Dendritic cell treated with granulocyte-macrophage colony-stimulating factor and Interleukin-4, amounts not matched to agents 40 ng/mL and 50 ng/mL, for 4 days (primary cell): ENCODE measurements around the gene OR10H2.
"Not testable (repeated sequence)": the region's sequence is repeated elsewhere in the genome, so short reads cannot be mapped to it uniquely, and the experiment has no call there.

Source experiments
- H3K27ac Mint-ChIP-seq: one replicate; pipeline ENCODE4 v1.8.0; 2022; ENCODE audit warnings: mild to moderate bottlenecking, mixed read lengths
- H3K27me3 Mint-ChIP-seq: one replicate; pipeline ENCODE4 v1.8.0; 2022; ENCODE audit warnings: mild to moderate bottlenecking, mixed read lengths
- H3K36me3 Mint-ChIP-seq: one replicate; pipeline ENCODE4 v1.8.0; 2022; ENCODE audit warnings: low read depth, mixed read lengths
- H3K4me1 Mint-ChIP-seq: one replicate; pipeline ENCODE4 v1.8.0; 2022; ENCODE audit warnings: low read depth, mixed read lengths
- H3K4me3 Mint-ChIP-seq: one replicate; pipeline ENCODE4 v1.8.0; 2022; ENCODE audit warnings: mild to moderate bottlenecking, moderate library complexity, mixed read lengths
- H3K9me3 Mint-ChIP-seq: one replicate; pipeline ENCODE4 v1.8.0; 2022; ENCODE audit warnings: mixed read lengths
- intact Hi-C: fragments of 100-400 bp; cut with micrococcal nuclease; formaldehyde crosslinking; loops from one replicate; pipeline ENCODE4 v1.15.0; 2022

OR10H2 gene

DNA sequence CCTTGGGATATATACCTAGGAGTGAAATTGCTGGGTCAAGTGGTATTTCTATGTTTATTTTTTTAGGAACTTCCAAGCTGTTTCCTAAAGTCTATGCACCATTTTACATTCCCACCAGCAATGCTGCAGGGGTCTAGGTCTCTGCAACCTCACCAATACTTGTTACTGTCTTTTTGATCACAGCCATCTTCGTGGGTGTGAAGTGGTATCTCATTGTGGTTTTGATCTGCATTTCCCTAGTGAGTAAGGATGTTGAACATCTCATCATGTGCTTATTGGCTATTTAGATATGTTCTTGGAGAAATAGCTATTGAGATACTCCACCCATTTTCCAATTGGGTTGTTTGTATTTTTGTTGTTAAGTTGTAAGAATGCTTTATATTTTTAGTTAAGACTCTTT is 2.7 kb downstream of the OR10H2 start:
- Mint-ChIP-seq H3K9me3 (no peaks in the 10 kb centered on the region), H3K27ac (no peak overlapping the region), H3K27me3 (peaks cover 32% of the 10 kb centered on the region), H3K36me3 (no peaks in the 10 kb centered on the region), H3K4me3 (no peak overlapping the region), H3K4me1 (no peaks in the 10 kb centered on the region)
- intact Hi-C loops: no loop called here

GRCh38 chr19:15732388-15732787 is 4.6 kb downstream of the OR10H2 start:
- H3K9me3 Mint-ChIP-seq: no peaks in the 10 kb centered on the region
- no peaks in the 10 kb centered on the region for H3K4me1 Mint-ChIP-seq
- H3K27ac Mint-ChIP-seq: no peak overlapping the region
- intact Hi-C loops: no loop called here
- H3K36me3 Mint-ChIP-seq: no peaks in the 10 kb centered on the region
- no peak overlapping the region for H3K4me3 Mint-ChIP-seq
- H3K27me3 Mint-ChIP-seq: peaks cover 20% of the 10 kb centered on the region

GRCh38 chr19:15733895-15734294 is 6.1 kb downstream of the OR10H2 start:
- no peak overlapping the region for H3K4me3 Mint-ChIP-seq
- H3K27me3 Mint-ChIP-seq: peaks cover 15% of the 10 kb centered on the region
- no peaks in the 10 kb centered on the region for H3K4me1 Mint-ChIP-seq

GRCh38 chr19:15737722-15738121 is 9.9 kb downstream of the OR10H2 start, which contains the start of gene OR10H3:
Gene OR10H3 (plus strand): TSS chr19:15737985. CDS start chr19:15741393, 3,408 bp downstream.
- no peaks in the 10 kb centered on the region for H3K36me3 Mint-ChIP-seq
- H3K27ac Mint-ChIP-seq: no peak within 1 kb of the TSS
- peaks cover 14% of the 10 kb centered on the region for H3K9me3 Mint-ChIP-seq
- H3K27me3 Mint-ChIP-seq: peaks cover 15% of the 10 kb centered on the region
- intact Hi-C loops: no loop called here
- H3K4me3 Mint-ChIP-seq: no peak within 1 kb of the TSS
- H3K4me1 Mint-ChIP-seq: no peaks in the 10 kb centered on the region

More at GRCh38 chr19:15733895-15734294, 6.1 kb downstream of the OR10H2 start:
- Mint-ChIP-seq H3K27ac (no peak overlapping the region), H3K36me3 (no peaks in the 10 kb centered on the region), H3K9me3 (no peaks in the 10 kb centered on the region)
- intact Hi-C loops: no loop called here

GRCh38 chr19:15740785-15741184 is 13.0 kb downstream of the OR10H2 start:
- H3K9me3 Mint-ChIP-seq: peaks cover 14% of the 10 kb centered on the region
- peaks cover 20% of the 10 kb centered on the region for H3K27me3 Mint-ChIP-seq
- intact Hi-C loops: no loop called here
- H3K4me3 Mint-ChIP-seq: no peak overlapping the region
- no peaks in the 10 kb centered on the region for H3K4me1 Mint-ChIP-seq
- H3K36me3 Mint-ChIP-seq: no peaks in the 10 kb centered on the region
- H3K27ac Mint-ChIP-seq: no peak overlapping the region

DNA sequence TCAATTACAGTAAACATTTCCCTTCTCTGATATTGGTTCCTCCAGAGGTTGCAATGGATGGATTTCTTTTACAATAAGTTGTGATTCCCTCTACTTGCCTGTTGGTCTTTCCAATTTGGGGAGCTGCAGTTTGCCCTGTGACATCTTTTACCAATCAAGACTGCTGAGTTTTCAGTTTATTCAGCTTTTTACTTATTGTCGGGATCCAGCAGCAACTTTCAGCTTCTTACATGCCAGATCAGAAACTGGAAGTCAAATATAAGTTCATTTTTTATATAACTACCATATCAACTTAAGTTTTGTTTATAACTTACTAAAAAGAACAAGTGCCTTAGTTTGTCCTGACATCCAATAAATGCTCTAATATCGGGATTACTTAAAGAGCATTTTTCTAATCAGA is 20.4 kb downstream of the OR10H2 start:
- Mint-ChIP-seq H3K27me3 (peaks cover 44% of the 10 kb centered on the region), H3K27ac (no peak overlapping the region), H3K4me3 (no peak overlapping the region), H3K9me3 (no peaks in the 10 kb centered on the region), H3K4me1 (no peaks in the 10 kb centered on the region), H3K36me3 (no peaks in the 10 kb centered on the region)
- intact Hi-C loops: no loop called here

DNA sequence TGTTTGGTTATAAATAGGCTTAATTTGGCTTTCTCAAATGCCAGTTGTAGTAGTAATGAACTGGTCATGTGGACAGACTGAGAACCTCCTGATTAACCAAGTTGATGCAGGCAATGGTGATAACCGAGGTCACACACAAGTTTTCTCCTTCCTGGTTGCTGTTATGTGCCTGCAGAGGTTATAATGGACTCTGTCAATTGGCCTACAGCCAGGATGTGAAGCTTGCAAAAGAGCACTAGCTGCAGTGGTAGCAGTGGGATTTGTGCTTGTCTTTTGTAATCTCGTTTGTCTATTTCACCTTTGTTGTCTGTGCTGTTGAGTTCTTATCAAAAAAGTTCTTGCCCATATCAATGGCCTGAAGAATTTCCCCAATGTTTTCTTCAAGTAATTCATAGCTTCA is 30.6 kb downstream of the OR10H2 start:
- Mint-ChIP-seq H3K9me3 (no peaks in the 10 kb centered on the region), H3K4me3 (no peak overlapping the region), H3K27ac (no peak overlapping the region), H3K36me3 (no peaks in the 10 kb centered on the region), H3K27me3 (peaks cover 60% of the 10 kb centered on the region), H3K4me1 (no peaks in the 10 kb centered on the region)
- intact Hi-C loops: loop anchor here (10.0 kb wide), 1 partner anchor 134 kb away; no protein-coding TSS in a partner anchor

- Mint-ChIP-seq H3K4me3 (no peak overlapping the region), H3K27ac (no peak overlapping the region), H3K36me3 (no peaks in the 10 kb centered on the region), H3K9me3 (no peaks in the 10 kb centered on the region), H3K4me1 (no peaks in the 10 kb centered on the region), H3K27me3 (peaks cover 49% of the 10 kb centered on the region)
- intact Hi-C loops: loop anchor here (10.0 kb wide), 1 partner anchor 135 kb away; no protein-coding TSS in a partner anchor
Observed at GRCh38 chr19:15759962-15760565, 32.2 kb downstream of the OR10H2 start.

DNA sequence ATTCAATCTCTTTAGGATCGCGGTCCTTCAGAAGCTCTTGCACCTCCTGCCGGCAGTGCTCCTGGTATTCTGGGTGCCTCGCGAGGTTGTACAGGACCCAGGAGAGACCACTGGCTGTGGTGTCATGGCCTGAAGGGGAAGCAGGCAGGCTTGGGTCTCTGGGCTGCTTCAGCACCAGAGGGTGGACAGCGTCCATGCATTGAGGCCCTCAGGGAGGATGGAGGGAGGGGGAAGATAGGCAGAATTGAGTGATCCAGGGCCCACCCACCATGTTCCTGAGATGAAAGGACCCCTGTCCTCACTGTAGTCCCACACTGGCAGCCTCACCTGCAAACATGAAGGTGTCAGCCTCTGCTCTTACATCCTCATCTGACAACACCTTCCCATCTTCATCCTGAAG is 41.8 kb downstream of the OR10H2 start:
- Mint-ChIP-seq H3K27me3 (peaks cover 14% of the 10 kb centered on the region), H3K4me1 (no peaks in the 10 kb centered on the region), H3K36me3 (no peaks in the 10 kb centered on the region), H3K4me3 (no peak overlapping the region), H3K27ac (no peak overlapping the region), H3K9me3 (no peaks in the 10 kb centered on the region)
- intact Hi-C loops: no loop called here

GRCh38 chr19:15774159-15774558 is 46.3 kb downstream of the OR10H2 start:
- H3K27me3 Mint-ChIP-seq: peaks cover 15% of the 10 kb centered on the region
- H3K4me1 Mint-ChIP-seq, intact Hi-C loops, H3K9me3 Mint-ChIP-seq, H3K36me3 Mint-ChIP-seq, H3K27ac Mint-ChIP-seq, H3K4me3 Mint-ChIP-seq: not testable (repeated sequence)

DNA sequence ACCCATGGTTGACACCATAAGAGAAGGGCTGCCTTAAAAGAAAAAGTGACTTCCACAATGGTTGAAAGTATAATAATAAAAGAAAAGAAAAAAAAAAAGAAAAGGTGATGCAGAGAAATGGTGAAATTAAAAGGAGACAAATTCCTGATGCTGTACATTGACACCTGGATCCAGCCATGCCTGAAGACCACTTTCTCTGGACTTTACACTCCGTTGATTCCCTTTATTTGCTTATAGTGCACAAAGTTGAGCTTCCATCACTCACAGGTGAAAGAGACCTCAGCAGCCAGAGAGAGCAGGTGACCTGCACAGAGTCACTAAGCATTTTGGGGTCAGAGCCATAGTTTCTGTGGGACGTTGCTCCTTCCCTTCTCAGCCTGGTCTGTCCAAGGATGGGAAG is 47.4 kb downstream of the OR10H2 start:
- intact Hi-C loops: no loop called here
- Mint-ChIP-seq H3K27me3 (peaks cover 16% of the 10 kb centered on the region), H3K27ac (no peak overlapping the region), H3K36me3 (no peaks in the 10 kb centered on the region), H3K4me3 (no peak overlapping the region), H3K9me3 (no peaks in the 10 kb centered on the region), H3K4me1 (no peaks in the 10 kb centered on the region)

- Mint-ChIP-seq H3K4me1 (no peaks in the 10 kb centered on the region), H3K36me3 (no peaks in the 10 kb centered on the region), H3K27me3 (peaks cover 19% of the 10 kb centered on the region), H3K9me3 (no peaks in the 10 kb centered on the region), H3K27ac (no peak overlapping the region), H3K4me3 (no peak overlapping the region)
- intact Hi-C loops: no loop called here
Observed at GRCh38 chr19:15776264-15776663, 48.4 kb downstream of the OR10H2 start.

GRCh38 chr19:15776991-15777970 is 49.5 kb downstream of the OR10H2 start:
- H3K4me1 Mint-ChIP-seq: no peaks in the 10 kb centered on the region
- no peak overlapping the region for H3K27ac Mint-ChIP-seq
- intact Hi-C loops: no loop called here
- no peak overlapping the region for H3K4me3 Mint-ChIP-seq
- no peaks in the 10 kb centered on the region for H3K36me3 Mint-ChIP-seq
- no peaks in the 10 kb centered on the region for H3K9me3 Mint-ChIP-seq
- peaks cover 16% of the 10 kb centered on the region for H3K27me3 Mint-ChIP-seq
